Posterior vena cava (tissue), 2 donors: ENCODE measurements around the gene PDE3A. TPM values are rescaled to one million over a fixed set of nuclear protein-coding genes. Genes with fewer than 3 reads are reported as not detected.
"Not testable (repeated sequence)": the region's sequence is repeated elsewhere in the genome, so short reads cannot be mapped to it uniquely, and the experiment has no call there.

ENCODE experiments used
- DNase-seq: peaks from one replicate; pipeline ENCODE4 v3.0.0-alpha.2; 2020; ENCODE audit warnings: low spot score
- intact Hi-C, 2 donors: fragments of 100-400 bp; cut with DNase I; formaldehyde crosslinking; loops; one replicate each; pipeline versions ENCODE4 v1.14.1 to v1.14.2; 2022 to 2023
- total RNA-seq, 2 donors: library from RNA; stranded (reverse); fragmentation: NEBNext Ultra II Directional; extraction: Animal tissue kit (Norgen Biotek cat#: 25700); gene quantifications; one replicate each; pipeline ENCODE4 v1.2.1, GENCODE V29; 2021
- donor health status: DM: yes; HTN: yes; CAD: no.
- donor health status: DM: yes; HTN: yes; CAD: no.

Gene PDE3A
- total RNA-seq, 2 donors from 2014 or later, result 52.8 to 59.4 TPM

DNA sequence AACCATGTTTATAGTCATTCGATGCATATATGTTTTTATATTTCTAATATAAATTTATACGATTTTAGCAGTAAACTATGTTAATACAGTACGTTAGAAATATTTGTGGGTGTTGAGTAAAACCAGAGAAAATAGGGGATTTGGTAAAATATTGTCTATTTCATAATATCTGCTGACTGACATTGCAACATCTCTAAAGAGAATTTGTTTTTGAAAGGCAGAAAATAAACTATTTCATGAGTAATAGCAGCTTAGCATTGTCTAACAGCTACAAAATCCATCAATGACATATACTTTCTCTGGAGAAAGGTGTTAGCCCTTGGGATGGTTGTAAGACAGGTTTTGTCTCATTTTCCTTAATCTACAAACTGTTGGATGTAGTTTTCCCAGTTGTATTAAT is 144.9 kb downstream of the PDE3A start:
- intact Hi-C loops, result no loop called here
- DNase-seq, result no peak

DNA sequence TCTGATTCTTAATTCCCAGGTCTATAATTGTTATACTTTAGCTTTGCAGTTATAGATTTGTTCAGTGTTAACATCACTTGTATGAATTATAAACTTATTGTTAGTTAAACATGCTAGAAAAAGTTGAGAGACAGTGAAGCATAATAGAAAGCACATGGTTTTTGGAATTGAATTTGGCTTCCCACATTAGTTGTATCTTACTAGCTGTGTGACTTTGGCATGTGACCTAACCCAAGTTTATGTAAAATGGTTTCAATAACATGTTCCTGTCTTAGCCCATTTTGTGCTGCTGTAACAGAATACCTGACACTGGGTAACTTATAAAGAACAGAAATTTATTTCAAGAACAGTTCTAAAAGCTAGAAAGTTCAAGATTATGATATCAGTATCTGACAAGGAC is 146.3 kb downstream of the PDE3A start:
- DNase-seq, result no peak

DNA sequence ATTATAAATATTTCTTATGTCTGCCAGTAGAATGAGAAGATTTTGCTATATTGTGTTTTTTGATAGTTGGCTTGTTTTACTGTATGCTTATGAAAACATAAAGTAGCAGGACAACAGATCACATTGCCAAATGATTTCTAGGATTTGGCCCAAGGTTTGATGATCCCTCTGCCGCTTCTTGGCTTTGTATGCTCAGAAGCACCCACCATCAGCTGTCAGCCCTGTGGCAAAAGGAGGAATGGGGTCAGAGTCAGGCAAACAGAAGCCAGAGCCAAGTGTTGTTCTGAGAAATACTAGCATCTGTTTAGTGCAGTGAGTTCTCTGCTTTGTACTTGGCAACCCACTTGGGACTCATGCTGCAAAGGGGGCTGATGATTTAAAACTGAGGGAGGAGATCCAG is 152.2 kb downstream of the PDE3A start:
- no peak for DNase-seq
- intact Hi-C loops, result no loop called here

More for the DNA sequence above, 146.3 kb downstream of the PDE3A start:
- intact Hi-C loops, result no loop called here

- intact Hi-C loops, result no loop called here
- no peak for DNase-seq
Observed at GRCh38 chr12:20523658-20524057, 155.3 kb downstream of the PDE3A start.

DNA sequence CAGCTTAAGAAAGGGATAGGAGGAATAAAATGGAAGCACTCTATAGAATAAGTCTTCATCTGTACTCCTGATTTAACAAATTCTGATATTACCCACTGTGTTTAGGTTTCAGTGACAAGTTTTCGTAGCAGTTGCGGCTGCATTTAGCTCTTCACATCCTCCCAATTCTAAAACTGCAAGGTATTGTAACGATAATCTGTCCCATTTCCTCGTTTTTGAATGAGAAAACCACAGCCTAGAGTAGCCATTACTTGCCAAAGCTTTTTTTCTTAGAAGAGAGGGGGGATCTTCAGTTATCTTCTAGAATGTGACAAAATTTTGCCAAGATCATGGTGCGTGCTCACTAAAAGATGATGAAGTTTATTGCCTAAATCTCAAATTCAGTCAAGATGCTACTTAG is 155.8 kb downstream of the PDE3A start:
- intact Hi-C loops, result no loop called here

GRCh38 chr12:20525064-20525610 is 156.8 kb downstream of the PDE3A start:
- intact Hi-C loops, result no loop called here
- no peak for DNase-seq

More for the DNA sequence above, 155.8 kb downstream of the PDE3A start:
- no peak for DNase-seq

DNA sequence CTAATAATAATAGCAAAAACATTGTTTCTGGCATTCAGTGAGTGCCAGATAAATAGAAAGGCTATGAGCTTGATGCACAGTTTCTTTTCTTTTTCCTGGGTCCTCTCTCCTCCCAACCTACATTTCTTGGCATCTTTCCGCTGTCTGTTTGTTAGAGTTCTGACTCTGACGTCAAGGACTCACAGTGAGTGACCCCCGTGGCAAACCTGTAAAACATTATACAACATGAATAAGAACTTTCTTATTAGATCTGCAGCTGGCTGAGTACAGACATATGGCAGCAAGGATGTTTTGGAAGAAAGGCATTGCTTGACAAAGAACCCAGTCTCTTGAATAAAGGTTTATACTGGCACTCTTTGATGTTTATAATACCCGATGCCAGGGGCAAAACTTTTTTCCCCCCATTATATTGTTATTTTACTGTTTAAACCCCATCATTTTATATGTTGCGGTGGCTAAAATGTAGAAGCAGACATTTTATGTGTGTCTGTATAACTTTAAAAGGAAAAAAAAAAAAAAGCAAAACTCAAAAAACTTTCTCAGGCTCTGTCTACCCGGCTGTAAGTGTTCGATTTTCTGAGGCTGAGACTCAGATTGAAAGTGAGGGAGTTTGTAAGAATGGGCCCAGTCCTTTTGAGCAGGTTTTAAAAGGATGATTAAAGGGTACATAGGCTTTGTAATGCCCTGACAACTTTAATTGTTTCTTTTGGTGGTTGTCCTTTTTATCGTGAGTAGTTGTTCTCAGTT is 159.3 kb downstream of the PDE3A start:
- intact Hi-C loops, result no loop called here

DNA sequence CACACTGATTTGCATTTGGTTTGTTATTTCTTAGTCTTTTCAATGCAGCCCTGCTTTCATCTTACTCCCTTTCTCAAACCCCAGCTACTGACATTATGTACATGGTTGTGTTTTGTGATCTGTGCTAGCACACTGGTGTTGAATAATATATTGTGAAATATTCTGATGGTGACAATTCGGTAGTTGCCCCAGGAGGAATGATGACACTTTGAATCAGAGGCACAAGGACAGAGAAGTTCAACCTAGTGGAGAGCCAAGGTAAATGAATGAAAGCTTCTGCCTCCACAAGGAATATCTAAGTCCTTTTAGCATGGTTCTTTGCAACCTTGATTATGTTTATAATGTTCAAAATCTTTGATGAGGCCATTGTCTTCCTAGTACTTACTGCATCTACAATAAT is 159.9 kb downstream of the PDE3A start:
- intact Hi-C loops, result no loop called here

More for the DNA sequence above, 159.3 kb downstream of the PDE3A start:
- DNase-seq, result no peak

DNA sequence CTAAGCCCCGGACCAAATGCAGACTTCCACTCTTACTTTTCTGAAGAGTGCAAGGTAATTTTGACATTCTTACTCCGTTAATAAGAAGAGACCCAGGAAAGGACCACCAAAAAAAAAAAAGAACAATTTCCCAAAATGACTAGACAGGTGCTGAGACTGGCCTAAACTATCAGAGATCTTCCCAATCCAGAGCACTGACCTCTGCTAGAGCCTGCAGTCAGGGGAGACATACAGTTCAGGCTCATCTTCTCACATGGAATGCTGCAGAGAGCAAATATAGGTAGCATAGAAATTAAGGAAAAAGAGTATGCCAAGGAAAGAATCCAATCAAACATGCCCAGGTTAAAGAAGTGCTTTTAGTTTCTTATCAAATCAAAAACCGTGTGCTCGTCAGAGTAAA is 177.9 kb downstream of the PDE3A start:
- no peak for DNase-seq
- intact Hi-C loops, result no loop called here

More for the DNA sequence above, 159.9 kb downstream of the PDE3A start:
- no peak for DNase-seq

- intact Hi-C loops, result no loop called here
- DNase-seq, result no peak
Observed at GRCh38 chr12:20547816-20548575, 179.7 kb downstream of the PDE3A start.

GRCh38 chr12:20548611-20549010 is 180.3 kb downstream of the PDE3A start:
- intact Hi-C loops, result no loop called here
- no peak for DNase-seq

- DNase-seq, result no peak
Observed at GRCh38 chr12:20549108-20549719, 180.9 kb downstream of the PDE3A start.

GRCh38 chr12:20551742-20552442 is 183.6 kb downstream of the PDE3A start:
- DNase-seq, result peak; percentile 78
- intact Hi-C loops, result not testable (repeated sequence)

More at GRCh38 chr12:20549108-20549719, 180.9 kb downstream of the PDE3A start:
- intact Hi-C loops, result no loop called here

- intact Hi-C loops, DNase-seq: not testable (repeated sequence)
Observed at GRCh38 chr12:20552586-20552985, 184.2 kb downstream of the PDE3A start.

DNA sequence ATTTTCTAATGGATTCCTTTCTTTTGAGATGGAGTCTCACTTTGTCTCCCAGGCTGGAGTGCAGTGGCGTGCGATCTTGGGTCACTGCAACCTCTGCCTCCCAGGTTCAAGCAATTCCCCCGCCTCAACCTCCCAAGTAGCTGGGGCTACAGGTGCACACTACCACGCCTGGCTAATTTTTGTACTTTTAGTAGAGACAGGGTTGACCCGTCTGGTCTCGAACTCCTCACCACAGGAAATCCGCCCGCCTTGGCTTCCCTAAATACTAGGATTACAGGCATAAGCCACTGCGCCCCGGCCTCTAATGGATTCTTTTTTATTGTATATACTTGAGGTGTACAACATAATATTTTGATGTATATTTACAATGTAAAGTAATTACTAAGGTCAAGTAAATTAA is 186.7 kb downstream of the PDE3A start:
- no peak for DNase-seq
- intact Hi-C loops, result no loop called here

- DNase-seq, result no peak
- intact Hi-C loops, result no loop called here
Observed at GRCh38 chr12:20555771-20556170, 187.4 kb downstream of the PDE3A start.

- no peak for DNase-seq
- intact Hi-C loops, result no loop called here
Observed at GRCh38 chr12:20557096-20557495, 188.8 kb downstream of the PDE3A start.

GRCh38 chr12:20560935-20561334 is 192.6 kb downstream of the PDE3A start:
- intact Hi-C loops, result loop anchor here in 1 of 2 donors (10.0 kb wide), 1 partner anchor 106 kb away; no protein-coding TSS in a partner anchor
- DNase-seq, result peak; percentile 60

- no peak for DNase-seq
- intact Hi-C loops, result loop anchor here in 1 of 2 donors (10.0 kb wide), 1 partner anchor 107 kb away; no protein-coding TSS in a partner anchor
Observed at GRCh38 chr12:20561871-20562270, 193.5 kb downstream of the PDE3A start.
